Activated CD4-positive, alpha-beta T cell treated with anti-CD3 and anti-CD28 coated beads, Interleukin-2, amount 50 U/mL, for 16 hours (primary cell): ENCODE data around the gene ARHGEF10L.

ENCODE experiments used
- DNase-seq: peaks from one replicate; pipeline ENCODE4 v3.0.0-alpha.2; 2020

Gene ARHGEF10L

DNA sequence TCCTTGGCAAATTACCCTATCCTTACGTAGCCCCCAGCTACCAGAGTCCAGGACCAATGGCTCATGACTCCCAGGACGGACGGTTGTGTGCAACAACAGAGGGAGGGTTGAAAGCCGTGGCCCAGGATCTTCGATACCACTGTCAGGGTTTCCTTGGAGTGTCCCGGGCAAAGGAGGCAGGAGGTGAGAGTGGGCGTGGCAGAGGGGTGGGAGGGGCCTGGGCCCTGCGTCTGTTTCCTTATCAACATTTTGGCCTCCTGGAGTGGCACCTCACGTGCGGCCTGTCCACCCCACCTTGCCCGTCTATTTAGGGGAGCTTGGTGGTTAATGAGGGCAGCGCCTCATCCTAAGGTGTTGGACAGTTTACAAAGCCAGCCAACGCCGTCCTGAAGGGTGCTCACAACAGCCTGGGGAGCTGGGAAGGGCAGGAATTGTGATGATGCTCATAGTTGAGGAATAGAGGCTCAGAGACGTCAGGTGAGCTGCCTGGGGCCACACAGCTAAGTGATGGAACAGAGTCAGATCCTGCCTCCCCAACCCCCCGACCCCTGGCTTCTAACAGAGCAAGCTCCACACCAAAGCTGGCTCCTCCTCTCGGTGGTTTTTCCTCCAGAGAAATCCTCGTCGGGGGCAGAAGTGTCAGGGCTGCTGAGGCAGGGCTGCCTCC, 17.4 kb upstream of the ARHGEF10L start:
- no peak for DNase-seq

DNA sequence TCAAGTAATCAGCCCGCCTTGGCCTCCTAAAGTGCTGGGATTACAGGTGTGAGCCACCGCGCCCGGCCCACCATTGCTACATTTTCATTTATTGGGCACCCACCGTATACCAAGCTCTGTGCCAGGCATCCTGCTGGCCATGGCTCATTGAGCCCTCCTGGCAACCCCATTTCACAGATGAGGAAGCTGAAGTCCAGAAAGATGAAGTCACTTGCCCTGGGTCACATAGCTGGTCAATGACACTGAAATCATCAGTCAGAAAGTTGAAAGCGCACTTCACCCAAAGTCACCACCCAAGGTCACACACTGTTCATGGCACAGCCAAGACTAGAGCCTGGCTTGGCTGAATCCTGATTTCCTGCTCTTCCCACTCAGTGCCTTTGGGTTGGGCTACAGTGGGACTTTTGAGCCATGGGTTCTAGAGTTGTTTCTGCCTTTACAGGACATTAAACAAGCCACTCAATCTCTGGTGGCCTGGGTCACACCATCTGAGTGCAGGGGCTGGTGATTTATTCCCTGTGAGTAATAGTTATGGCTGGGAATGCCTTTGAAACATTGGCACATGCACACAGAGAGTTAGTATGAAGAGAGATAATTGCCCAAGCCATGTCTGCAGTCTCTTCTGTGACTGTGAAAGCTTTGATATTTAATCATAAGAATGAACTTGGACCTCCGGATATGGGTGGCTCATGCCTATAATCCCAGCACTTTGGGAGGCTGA, 16.0 kb upstream of the ARHGEF10L start:
- no peak for DNase-seq

DNA sequence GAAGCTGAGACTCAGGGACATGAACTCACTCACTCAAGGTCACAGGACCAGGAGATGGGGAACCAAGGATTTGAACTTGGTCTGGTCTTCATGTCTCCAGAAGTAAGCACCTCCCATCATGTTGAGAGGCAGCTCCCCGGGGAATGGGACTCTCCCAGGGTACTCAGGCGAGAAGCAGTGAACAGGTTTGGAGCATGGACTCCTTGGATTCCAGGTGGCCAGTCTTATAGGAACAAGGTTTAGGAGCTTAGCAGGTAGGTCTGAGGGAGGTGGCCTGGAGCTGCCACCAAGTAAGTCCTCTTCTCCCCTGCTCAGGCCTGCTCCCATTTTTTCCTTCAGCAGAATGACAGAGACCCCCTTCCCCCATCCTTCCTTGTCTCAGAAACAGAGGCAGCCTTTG, 14.9 kb upstream of the ARHGEF10L start:
- DNase-seq = no peak

DNA sequence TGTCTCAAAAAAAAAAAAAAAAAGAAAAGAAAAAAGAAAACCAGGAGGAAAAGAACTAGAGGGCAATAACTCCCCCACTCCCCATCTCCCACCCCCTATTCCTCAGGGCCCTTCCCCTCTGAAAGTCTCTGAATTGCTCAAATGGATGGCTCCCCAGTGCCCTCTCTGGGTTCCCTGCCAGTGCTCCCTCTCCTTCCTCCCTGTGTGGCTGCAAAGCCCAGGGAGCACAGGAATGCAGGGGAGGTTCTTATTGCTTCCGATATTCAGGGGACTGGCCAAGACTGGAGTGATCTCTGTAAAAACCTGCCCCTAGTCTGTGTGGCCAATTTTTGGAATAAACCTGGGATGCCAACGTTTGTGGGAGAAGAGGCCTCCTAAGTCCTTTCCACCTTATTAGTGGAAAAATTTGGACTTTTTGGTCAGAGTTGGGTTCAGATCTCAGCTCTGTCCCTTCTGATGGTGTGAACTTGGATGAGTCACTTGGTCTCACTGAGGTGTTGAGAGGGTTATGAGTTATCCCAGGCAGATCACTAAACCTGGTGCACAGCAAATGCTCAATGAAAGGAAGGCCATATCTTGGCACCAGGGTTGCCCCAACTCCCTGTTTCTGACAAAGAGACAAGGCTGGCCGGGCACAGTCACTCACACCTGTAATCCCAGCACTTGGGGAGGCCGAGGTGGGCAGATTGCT, 13.4 kb upstream of the ARHGEF10L start:
- no peak for DNase-seq

DNA sequence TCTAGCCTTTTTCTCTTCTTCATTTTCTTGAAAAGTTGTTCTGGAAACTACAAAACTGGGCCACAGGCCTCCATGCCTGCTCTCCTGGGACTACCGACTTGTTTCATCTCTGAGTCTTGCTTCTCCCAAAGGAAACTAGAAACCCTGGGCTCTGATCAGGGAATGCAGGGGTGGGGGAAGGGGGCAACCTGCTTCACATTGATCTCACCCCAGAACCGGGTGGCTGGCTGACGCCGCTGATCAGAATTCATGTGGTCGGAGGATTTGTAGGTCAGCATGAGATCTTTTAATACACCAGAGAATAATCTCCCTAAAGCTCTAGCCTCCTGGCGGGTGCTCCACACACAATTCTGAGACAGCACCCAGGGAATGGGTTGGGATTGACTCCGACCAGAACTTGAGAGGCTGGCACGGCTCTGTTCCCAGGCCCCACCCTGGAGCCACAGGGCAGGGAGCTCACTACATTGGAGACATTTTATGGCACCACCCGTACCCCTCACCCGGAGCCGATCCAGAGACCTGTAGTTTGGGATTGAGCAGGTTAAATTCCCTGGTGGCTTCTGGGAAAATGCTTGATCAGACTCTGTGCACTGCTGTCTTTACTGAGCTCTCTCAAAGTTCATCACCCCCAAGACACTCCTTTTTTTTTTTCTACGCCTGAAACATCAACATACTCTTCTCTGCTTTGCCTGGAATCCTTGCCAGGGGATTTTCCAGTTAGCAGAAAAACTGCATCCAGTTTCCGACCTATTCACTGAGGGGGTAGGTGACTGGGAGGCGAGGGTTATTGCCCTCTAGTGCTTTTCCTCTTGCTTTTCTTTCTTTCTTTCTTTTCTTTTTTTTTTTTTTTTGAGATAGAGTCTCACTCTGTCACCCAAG, 12.2 kb upstream of the ARHGEF10L start:
- no peak for DNase-seq

DNA sequence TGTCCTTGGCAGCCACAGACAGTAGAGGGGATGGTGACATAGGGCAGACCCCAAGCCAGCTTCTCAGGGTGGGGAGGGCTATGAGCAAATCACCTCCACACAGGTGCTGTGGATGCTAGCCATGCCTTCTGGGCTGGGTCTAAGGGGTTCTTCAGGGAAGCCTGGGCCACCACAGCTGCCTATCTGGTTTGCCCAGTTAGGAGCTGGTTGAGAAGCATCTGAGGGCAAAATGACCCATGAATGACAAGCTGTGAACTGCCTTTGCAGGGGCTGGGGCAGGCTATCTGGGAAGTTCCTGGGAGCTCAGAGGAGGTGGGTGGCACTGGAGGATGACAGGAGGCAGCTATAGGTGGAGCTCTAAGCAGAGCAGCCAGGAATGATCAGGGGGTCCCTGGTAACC, 10.1 kb upstream of the ARHGEF10L start:
- DNase-seq = no peak

DNA sequence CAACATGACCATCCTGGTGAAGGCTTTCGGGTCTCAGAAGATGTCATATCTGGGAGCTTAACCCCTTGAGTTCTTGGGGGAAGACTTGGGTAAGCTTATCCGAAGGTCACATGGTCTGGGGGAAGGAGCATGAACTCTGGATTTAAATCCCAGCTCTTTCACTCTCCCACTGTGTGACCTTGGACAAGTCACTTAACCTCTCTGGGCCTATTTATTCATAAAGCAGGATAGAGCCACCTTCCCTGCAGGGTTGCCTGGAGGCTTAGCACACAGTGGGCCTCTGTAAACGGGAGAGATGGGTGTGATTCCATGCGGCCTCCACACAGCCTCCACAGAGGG, 8.2 kb upstream of the ARHGEF10L start:
- no peak for DNase-seq

DNA sequence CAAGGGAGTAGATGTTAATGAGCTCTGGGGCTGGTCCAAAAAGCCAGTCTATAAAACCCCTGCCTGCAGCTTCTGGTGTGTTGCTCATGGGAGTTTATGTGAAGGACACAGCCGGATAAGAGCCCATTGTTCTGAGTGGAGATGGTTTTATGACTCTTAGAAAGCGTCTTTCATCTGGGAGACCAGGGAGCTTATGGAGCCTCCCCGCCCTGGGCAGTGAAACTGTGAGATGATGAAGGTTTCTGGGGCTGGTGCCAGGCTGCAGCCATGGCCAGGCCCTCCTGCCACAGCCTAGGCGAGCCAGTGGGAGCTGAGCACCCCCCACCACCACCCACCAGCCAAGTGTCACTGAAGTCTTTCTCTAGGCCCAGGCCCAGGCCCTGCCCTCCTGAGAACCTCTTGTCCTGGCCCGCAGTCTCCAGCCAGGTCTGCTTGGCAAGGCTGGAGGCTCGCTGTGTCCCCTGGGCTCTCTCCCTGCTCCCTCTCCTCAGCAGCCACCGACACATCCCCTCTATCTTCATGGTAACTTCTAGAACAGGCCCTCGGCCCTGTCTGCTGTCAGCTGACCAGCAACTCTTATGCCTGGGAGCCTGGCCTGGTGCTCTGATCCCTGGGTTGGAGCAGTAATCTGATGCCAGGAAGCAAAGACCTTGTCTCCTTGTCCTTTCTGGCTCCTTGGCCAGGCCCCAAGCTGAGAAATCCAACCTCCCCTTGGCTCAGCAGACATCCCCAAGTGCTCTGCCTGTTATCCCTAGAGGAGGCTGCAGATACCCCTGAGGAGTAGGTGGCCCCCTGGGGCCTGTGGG, 7.6 kb upstream of the ARHGEF10L start:
- no peak for DNase-seq

DNA sequence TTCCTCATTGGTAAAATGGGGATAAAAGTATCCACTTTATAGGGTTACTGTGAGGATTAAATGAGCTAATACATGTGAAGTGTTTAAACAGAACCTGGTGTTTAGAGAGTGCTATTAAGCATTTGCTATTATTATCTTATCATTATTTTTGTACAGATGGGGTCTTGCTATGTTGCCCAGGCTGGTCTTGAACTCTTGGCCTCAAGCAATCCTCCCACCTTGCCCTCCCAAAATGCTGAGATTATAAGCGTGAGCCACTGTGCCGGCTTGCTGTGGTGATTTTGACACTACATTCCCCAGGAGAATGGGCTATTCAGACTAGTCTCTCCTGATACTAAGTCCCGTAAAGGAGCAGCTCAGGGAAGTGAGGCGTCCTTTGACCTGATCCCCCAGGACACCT, 6.3 kb upstream of the ARHGEF10L start:
- no peak for DNase-seq

DNA sequence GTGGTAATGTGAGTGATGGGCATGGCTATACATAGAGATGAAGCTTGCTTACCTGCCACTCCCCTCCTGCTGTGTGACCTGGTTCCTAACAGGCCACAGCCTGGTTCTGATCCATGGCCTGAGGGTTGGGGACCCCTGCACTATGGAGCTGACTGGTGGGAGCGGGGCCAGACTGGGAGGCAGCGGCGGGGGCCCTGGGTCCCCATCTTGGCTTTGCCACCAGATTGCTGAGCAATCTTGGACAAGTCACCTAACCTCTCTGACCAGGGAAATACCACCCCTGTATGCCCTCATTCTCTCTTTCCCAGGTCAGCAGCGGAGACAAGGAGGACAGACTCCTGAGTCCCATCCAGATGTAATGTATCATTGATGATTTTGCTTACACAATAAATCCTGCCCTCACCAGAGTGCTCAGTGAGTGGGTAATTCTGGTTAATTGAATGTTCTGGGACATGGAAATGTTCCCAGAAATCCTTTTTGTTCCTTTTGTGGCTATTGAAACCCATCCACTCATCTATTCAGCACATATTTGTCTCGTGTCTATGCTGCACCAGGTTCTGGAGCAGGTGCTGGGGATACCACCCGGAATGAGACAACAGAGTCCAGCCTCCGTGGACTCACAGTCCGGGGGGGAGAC, 4.1 kb upstream of the ARHGEF10L start:
- no peak for DNase-seq

DNA sequence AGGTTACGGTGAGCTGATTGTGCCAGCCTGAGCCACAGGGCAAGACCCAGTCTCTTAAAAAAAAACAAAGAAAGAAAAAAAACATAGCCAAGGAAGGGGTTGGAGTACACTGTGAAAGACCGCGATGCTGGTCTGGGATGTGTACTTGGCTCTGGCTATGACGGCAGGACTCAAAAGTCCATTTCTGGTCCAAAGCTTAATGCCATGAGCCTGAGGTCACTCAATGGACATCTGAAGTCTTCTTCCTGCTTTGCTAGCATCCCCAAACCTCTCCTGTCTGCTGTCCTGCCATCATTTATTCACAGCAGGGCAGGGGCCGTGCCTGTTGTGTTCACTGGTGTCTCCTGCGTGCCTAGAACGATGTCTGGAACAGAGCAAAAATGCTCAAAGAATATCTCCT, 1.5 kb upstream of the ARHGEF10L start:
- DNase-seq = no peak

DNA sequence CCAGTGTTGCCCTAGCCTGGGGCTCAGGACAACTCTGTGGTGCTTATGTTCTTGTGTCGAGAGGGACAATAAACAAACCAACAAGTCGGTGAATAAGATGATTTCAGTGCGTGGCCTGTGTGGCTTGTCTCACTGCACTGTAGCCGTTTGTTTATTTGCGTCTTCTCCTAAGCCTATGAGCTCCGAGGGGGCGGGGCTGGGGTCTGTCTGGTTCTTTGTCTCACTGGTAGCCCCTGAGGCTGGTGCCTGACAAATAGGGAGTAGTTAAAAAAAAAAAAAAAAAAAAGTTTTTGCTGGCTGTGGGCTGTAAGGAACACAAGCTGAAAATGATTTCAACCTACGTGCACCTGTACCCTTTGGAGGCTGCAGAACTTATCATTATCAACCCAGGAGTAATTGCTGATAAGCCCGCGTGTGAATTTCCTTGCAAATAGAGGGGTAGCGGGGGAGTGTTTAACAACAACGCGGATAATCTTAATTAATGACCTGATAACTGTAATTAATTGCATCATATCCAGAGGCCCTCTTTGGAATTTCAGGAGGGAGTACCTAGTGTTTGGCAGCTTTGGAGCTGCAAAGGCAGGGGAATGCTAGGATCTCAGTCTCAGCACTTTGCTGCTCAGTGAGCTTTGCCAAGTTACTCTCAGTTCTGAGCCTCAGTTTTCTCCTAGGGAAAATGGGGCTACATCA, 925 bp upstream of the ARHGEF10L start:
- DNase-seq = no peak

DNA sequence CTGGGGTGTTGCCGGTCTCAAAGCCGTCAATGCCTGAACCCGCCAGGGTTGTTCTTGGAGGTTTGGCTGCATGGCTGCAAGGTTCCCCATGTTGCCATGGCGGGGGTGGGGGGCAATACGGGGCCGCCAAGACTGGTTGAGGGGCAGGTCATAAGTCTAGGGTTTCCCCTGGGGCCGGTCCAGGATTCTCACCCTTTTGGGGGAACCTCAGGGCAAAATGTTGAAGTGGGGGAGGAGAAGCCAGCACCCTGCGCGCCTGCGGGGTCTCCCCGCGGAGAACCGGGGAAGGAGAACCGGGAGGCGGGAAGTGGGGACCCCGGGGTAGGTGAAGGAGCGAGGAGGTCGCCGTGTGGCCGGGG, 401 bp upstream of the ARHGEF10L start:
- DNase-seq = no peak

DNA sequence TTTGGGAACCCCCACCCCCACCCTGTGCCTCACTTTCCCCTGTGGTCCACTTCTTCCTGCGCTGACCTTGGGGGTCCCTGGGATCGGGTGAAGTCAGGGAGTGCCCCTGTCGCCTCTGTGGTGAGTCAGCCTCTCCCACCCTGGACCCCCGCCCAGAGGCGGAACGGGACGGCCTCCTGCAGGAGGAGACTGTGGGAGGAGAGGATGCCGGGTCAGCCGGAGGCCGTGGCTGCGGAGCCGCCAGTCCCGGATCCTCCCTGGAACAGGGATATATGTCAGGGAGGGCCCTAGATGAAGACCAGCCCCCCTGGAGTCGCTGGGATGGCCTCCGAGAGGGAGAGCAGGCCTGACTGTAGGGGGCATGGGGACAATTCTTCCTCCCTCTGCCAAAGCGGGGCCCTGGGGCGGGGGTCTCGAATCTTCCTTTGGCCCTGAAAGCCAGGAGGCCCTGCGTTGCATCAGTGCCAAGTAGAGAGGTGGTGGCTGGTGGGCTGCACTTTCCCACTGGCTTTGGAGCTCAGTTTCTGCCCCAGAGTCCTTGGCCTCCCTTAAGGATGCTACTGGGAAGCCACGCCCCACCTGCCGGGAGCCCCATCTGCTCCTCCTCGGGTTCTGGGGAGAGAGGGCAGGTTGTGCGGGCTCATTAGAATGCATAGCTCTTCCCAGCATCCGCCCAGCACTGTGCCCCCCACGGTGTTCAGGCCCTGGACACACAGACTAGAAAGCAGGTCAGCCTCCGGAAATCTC, 930 bp downstream of the ARHGEF10L start:
- no peak for DNase-seq

DNA sequence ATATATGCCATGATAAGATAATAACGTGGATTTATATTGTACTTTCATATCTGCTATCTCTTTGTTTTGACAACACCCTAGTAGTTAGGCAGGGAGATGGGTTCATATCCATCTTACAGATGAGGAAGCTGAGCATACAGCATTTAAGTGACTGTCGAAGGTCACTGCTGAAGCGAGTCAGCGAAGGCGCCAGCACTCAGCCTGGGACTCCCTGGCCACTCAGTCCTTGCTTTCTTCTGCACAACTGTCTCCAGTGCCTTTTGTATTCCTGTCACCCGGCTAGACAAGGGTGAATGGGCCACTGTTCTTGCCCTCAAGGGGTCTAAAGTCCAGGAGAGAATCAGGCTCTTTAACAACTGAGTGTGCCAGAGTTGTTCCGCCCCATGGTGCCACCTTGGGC, 3.1 kb downstream of the ARHGEF10L start:
- DNase-seq = no peak

DNA sequence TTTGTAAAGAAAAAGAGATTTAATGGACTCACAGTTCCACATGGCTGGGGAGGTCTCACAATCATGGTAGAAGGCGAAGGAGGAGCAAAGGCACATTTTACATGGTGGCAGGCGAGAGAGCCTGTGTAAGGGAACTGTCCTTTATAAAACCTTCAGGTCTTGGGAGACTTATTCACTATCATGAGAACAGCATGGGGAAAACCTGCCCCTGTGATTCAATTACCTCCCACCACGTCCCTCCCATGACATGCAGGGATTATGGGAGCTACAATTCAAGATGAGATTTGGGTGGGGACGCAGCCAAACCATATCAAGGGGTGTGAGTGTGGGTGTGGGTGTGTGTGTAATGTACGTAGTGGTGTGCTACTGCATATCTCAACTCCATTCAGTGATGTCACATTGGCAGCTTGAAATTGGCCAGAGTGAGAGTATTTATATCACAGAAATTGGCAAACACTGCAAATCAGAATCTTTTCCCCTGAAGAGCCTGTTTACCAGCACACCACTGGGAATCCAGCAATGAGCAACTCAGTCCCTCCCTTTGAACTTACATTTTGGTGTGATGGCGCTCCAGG, 5.4 kb downstream of the ARHGEF10L start:
- no peak for DNase-seq

DNA sequence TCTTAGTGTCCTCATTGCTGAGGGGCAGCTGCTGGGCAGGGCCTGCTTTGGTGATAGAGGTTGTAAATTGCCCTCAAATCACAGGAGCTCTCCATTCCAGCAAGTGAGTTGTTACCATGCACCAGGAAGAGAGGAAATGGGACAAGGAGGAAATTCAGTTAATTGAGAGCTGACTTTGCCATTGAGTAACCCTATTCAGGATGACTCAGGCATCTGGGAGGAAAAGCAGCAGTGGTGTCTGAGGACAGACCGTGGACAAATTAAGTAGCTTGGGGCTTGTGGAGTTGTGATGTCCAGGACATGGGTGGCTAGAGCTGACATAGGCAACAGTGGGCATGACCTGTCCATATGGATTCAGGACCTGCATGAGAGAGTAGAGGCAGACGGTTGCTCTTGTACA, 5.9 kb downstream of the ARHGEF10L start:
- DNase-seq = no peak

DNA sequence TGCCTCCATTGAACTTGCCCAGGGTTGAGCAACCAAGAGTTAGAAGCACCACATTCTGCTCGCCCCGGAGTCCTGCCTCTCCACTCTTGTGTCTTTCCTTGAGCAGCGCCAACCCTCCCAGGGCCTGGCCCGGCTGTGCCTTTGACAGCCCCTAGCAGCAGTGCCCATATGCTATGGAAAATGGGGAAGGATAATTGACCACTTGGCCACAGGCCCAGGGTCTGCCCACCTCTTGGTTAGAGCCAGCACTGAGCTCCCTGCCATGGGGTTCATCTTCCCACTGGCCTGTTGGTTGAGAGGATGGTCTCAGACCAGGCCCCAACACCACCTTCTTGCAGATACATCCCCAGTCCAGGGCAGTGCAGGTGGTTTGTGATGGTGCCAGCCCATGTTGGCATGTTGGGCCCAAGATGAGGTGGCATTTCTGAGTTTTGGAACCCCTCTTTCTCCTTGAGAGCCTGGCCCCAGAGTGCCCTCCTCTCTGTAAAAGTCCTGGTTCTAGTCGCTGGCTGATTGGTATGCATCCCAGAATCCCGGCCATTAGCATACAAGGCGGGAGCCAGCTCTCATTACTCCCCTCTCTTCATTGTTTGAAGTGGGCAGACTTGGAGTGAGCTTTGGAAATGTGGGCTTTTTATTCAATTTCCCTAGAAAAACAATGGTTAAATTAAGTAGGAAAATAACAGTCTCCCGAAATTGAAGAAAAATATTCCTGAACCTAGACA, 7.6 kb downstream of the ARHGEF10L start:
- DNase-seq = no peak

DNA sequence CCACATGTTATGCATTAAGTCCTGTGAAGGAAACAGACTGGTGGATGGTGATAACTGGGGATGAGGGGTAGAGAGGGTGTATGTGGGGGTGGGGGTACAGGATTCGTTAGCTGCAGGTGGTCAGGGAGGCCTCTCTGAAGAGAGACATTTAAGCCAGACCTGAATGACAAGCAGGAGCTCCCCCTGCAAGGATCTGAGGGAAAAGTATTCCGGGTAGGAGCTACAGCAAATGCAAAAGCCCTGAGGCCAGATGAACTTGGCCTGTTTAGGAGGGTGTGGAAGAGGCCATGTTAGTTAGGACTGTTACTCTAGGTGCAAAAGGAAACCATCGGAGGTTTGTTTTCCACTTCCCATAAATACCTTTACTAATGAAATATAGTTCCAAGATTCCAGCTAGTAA, 9.9 kb downstream of the ARHGEF10L start:
- DNase-seq = no peak
